GM19193 (cell line): ENCODE data around the gene TNNT2.

Experiments
- POLR2A ChIP-seq: IDR thresholded peaks from 4 replicates; pipeline ENCODE4 v1.6.1; 2011; ENCODE audit not compliant: insufficient read depth, insufficient read length; ENCODE audit errors: extremely low read depth

TNNT2 gene

DNA sequence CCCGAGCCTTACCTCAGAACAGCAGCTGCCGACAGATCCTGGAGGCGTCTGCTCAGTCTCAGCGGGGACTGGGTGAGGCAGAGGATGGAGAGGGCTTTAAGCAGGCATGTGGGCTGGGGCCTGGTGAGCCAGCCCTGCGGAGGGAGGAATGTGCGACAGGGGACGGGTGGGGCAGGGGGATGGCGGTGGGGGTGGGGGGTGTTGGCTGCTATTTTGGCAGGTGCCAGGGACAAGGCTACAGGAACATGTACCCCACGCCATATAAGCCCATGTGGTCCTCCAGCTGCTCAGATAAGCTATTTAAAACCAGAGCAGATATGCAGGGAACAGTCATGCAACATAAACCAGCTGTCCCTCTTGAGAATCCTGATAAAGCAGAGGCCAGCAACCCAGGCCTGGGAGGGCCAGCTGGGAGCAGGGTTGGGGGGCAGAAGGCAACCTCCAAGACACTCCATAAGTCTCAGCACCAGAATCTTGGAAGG lies at the start of gene TNNT2:
TNNT2 (minus strand) TSS at position 70 of the 482 bp plus-strand sequence. CDS start 4,426 bp downstream, outside the sequence.
- TF ChIP-seq POLR2A = no peak

DNA sequence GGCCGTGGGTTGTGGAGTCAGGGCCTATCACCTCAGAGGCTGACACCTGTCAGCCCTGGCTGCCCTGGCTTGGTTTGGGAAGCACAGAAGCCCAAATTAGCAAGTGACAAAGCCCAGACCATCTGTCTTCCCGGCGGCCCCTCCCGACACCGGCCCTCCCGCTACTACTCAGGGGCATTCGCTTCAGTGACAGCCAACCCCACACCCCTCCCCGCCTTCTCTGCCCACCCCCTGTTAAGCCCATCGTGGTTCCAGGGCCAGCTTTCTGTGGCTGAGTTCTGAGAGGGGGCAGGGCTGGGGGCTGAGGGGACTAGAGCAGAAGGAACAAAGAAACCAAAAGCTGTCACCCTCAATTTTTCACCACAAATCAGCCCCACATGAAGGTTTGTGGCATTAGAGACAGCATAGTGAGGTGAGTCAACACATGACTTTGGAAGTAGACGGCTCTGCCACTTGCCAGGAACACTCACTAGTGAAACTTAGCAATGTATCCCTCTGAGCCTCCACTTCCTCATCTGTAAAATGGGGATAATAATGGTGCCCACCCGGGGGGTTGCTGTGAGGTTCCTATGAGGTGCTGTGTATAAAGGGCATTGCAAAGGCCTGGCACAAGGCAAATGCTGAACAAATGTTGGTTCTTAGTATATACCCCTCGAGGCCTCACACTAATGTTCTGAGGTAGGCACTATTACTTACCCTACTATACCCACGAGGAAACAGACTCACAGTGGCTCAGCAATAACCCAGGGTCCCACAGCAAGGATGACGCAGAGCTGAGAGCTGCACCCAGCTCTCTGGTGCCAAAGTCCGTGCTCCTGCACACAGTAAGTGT lies 49.2 kb upstream of the TNNT2 start:
- TF ChIP-seq POLR2A = no peak

DNA sequence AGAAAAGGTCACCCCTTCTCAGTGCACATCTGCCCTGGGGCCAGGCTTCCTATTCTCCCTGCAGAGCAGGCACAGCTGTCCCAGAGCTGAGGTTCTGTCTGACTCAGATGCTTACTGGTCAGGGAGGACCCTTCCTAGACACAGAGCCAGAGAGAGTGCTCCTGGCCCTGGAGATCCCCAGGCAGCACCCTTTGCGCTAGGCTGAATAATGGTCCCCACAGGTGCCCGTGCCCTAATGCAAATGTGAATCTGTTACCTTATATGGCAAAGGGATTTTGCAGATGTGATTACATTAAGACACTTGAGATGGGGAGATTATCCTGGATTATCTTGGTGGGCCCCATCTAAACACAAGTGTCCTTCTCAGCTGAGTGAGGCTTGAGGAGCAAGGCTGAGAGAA lies 46.7 kb upstream of the TNNT2 start:
- TF ChIP-seq POLR2A = no peak

DNA sequence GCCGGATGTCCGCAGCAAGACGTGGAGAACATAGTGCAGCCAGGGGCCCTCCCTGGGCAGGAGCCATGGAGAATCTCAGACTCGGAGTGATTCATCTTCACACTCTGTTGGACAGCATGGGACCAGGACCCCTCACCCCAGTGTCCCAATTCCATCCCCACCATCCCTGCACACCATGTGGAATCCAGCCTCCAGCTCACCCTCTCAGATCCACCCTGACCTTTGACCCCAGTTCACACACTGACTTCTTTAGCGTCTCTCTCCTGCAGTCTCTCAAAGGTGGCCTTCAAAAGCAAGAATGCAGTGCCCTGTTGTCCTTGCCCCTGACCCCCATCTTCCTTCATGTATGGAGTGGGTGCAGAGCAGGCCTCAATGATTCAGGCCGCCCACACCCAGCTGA lies 46.2 kb upstream of the TNNT2 start:
- no peak for TF ChIP-seq POLR2A

DNA sequence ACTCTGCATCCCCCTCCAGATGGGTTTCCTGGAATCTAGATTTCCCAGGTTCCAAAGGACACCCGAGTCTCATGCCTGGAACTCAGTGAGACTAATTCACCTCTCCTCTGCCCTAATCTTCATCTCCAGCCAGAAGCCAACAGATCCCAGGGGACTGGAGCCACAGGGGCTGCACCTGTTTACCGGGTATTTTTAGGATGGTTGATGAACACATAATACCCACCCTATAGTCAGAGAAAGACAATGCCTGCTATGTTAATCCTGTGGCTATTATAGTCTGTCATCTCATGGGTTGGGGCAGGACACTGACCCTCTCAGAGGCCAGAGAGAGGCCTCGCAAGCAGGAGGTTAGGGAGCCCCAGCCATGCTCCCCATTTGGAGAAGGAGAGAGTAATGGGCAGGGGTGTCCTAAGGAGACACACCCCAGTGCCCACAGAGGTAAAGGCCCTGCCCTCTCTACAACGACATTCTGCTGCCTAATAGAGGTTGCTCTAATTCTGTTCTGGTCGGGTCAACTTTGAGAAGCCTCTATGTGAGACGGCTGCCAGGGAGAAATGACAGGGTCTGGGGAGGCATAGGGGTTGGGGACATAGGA lies 45.1 kb upstream of the TNNT2 start:
- no peak for TF ChIP-seq POLR2A

DNA sequence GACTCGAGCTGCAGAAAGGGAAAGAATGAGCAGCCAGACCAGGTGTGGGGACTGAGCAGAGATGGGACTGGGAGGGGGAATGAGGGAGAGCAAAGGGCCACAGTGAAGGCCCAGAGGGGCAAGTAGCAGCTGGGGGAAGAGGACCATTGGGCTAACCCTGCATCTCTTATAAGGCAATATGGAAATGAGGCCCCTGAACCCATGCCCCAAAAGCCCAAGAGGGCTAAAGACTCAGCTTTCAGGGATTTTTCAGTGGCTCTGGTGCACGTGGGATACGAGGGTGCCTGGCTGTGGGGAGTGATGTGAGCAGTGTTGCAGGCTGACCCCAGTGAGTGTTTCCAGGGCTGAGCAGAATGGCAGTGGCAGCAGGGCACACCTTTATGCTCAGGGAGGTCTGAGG lies 44.5 kb upstream of the TNNT2 start:
- no peak for TF ChIP-seq POLR2A

DNA sequence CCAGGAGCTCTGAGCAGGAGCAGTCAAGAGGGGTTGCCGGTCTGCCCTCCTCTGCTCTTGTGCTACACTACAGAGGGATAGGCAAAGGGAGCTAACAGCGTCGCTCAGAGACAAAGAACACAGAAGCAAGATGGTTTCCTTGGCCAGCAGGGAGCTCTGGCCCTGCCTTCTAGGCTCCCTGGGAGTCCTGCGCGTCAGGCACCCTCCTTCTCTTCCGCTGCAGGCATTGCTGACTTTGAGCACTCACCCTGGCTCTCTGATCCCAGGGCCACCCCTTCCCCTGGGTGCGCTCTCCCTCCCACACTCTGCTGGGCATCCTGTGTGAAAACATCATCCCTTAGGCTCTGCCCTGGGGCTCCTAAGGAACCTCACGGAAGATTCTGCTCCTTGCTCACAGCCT lies 43.6 kb upstream of the TNNT2 start:
- TF ChIP-seq POLR2A = no peak

DNA sequence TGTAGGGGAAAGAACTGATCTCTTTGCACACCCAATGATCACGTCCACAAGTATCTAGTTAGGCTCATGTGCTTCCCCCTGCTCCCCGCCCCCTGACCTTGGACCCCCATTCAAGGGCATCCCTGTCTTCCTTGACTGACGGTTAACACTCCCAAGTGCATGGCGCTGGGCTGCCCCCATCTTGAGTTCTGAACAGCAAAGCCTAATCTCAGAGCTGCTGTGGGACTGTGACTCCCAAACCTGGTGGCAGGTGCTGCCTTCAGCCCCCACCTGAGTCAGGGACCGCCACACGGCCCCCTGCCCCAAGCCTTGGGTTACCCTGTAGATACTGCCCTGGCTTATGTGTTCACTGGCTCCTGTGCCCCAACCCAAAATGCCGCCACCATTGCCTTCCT lies 43.1 kb upstream of the TNNT2 start:
- TF ChIP-seq POLR2A = no peak

DNA sequence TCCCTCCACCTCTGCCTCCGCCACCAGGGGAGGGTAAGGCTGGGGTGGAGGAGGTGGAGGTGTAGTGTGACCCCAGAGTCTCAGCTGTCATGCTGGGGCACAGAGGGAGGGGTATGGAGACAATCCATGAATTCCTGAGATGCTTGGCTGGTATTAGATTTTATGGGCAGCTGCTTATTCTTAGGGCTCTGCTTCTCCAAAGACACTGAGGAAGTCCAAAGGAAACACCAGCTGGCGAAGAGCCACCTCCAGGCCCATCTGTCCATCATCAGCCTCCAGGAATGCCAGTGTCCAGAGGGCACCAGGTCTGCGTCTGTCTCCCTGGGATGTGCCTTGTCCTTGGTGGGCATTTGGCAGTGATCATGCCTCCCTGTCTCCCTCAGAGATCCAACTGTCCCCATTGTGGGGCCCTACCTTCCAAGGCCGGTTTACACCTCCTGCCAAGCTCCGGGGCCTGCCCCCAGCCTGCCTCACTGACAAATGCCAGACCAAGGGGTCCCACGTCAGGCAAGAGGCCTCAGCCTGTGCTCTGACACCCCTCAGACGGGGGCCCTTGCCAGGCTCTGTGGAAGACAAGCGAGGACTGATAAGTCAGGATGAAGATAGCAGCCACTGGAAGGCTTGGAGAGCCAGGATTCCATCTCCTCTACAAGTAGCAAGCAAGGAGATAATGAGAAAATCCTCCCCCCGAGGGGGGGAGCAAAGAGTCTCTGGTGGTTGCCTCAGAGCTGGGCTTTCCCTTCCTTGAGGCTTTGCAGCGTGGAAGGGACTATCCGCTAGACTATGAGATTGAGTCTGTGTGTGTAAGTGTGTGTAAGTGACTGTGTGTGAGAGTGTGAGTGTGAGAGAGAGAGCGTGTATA lies 42.5 kb upstream of the TNNT2 start:
- TF ChIP-seq POLR2A = no peak

DNA sequence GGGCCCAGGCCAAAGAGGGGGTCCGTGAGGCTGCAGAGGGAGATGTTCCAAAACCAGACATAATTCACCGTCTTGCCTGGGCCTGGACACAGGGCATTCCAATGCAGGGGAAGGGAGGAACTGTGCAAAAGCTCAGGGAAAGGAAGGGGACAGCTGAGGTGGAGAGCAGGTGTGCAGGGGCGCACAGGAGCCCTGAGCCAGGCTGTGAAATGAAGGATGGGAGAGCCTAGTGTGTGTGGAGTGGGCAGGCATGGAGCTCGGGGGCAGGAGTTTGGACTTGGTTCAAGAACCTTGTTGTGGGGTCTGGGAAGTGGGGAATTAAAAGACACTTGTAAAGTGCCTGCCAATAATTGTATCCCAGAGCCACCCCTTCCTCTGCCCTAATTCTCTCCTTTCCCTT lies 41.8 kb upstream of the TNNT2 start:
- no peak for TF ChIP-seq POLR2A

DNA sequence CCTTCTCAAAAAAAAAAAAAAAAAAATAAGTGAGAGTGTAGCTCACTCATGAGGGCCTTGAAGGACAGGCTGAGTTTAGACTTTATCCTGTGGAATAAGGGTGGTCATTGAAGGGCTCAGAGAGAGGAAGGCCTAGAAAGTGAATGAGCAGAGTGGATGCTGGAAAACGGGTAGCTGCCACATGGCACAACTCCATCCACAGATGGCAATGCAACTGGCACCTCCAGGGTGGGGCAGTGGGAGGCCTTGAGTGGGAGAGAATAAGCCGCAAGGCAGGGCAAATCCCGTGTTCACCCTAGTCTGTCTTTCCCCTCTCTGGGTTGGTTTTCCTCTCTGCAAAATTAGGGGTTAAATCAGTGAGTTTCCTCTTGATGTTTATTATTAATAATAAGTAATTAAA lies 41.0 kb upstream of the TNNT2 start:
- TF ChIP-seq POLR2A = no peak

DNA sequence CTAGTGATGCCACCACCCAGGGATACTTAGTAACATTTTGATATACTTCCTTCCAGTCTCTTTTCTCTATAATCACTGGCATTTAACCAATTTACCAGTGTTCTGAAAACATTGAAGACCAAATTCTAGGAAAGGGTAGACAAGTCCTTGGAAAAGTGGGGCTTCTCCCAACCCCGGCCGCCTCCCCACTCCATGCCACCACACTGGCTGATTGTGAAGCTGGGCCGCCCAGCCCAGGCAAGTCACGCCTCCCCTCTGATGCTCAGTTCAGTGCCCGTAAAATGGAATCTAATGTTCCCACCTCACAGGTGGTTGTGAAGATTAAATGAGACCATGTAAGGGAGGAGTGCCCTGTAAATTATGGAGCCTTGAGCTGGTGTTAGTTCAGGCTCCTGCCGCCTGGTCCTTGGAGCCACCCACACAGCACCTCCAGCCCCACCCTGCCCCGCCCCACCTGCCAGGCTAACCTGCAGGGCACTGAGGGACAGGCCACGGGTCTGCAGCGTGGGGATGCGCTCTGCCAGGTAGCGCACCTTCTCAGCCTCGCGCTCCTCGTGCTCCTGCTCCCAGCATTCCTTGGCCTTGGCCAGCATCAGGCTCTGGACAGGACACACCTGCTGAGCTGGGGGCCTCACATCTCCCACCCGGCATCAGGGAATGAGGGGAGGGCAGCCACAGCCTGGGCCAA lies 36.7 kb upstream of the TNNT2 start:
- TF ChIP-seq POLR2A = no peak

DNA sequence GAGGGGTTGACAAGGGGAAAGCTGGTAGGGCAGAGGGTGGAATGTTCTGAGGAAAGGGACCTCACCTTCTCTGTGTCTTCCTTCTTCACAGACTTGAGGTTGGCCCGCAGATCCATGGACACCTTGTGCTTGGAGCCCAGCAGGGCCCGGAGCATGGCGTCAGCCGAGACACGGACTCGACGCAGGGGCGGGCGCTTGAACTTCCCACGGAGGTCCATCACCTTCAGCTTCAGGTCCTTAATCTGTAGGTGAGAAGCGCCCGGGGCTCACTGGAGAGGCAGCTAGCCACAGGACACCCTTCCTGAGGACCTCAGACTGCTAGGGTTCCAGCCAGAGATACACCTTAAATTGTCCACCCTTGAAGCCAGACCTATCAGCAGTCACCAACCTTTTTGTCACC lies 33.8 kb upstream of the TNNT2 start:
- TF ChIP-seq POLR2A = no peak

DNA sequence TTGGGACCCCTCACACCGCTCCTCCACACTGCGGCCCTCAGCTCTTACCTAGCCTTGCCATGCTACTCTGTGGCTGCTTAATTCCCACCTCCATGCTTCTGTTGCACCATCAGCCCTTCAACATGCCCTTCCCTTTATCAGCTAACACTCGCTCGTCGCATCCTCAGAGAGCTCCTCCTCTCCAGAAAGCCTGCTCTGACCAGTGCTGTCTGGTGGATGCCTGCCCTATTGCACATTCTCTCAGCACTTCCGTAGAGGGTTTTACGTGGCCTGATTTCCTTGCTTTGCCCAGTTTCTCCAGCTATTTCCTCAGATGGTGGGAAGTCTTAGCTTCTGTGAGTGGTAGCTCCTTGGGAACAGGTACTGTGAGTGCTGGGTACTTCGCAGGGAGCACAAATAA lies 32.0 kb upstream of the TNNT2 start:
- TF ChIP-seq POLR2A = no peak

DNA sequence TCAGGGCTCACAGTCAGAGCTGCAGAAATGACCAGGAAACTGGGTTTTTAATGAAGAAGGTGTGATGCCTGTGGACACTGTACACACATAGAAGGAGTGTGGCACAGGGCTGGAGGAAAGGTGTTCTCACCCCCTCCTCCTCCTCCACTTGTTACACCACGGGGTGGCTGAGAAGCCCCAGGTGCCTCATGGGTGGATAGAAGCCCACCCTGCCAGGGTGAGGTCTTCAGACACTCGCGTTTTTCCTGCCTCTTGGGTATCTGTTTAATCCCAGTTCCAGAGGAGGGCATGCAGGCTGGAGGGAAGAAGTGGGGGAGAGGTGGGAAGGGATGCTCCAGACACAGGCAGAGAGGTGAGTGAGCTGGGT lies 31.3 kb upstream of the TNNT2 start:
- no peak for TF ChIP-seq POLR2A

DNA sequence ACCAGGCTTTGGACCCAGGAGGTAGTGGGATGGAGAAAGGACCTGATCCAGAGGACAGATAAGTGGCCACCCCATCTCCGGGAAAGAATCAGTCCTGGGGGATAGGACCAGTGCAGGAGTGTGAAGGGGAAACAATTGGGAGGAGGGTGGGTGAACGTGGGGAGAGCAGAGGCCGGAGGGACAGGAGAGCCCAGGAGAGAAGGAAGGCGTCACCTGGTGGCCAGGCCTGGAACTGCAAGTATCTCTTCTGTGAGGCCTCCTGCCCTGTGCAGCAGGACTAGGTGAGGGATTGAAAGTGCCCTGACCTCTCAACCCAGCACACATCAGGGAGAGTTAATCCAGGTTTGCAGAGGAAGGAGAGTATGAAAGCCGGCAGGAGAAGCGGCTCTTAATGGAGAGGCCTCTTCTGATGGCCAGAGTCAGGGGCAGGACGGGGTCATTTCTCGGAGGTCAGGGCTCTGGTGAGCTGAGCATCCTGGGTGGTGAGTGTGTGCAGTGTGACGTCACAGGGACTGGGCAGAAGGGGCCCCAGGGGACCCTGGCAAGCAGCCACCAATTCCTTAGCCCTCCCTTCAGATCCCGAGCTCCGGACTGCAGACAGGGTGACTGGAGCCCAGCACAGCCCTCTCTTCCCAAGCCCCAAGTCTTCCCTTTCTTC lies 30.8 kb upstream of the TNNT2 start:
- TF ChIP-seq POLR2A = no peak
